AG09319 (cell line): Measurements from ENCODE around the gene AMZ2.
"Not testable (repeated sequence)": the region's sequence is repeated elsewhere in the genome, so short reads cannot be mapped to it uniquely, and the experiment has no call there.

ENCODE experiments used
- DNase-seq: peaks from one replicate; pipeline ENCODE4 v3.0.0-alpha.2; 2010; ENCODE audit warnings: low read depth; ENCODE audit errors: extremely low read depth
- TF ChIP-seq, protein P1 (sequence below): IDR thresholded peaks from 2 replicates; pipeline ENCODE4 v1.5.1; 2011; ENCODE audit warnings: low read depth, mild to moderate bottlenecking, inconsistent platforms, low read length, moderate library complexity

The AMZ2 gene

DNA sequence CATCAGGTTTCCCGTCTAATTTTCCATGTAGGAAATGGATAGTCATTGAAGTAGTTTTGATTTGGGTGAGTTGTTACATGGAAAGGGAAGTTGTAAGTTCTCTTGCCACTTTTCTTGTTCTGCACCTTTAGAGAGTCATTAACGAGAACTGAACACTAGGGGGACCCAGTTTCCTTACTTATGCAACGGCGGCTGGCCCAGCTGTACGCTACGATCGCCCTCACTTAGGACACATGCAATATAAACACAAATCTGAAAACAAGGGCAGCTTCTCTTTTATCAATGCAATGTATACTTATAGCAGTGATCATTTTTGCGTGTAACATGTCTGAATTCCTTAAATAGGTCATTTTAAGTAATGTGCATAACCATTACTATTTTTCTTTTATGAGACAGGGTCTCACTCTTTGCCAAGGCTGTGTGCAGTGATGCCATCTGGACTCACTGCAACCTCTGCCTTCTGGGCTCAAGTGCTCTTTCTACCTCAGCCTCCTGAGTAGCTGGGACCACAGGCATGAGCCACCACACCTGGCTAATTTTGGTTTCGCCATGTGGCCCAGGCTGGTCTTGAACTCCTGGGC is 15.3 kb downstream of the AMZ2 start:
- not testable (repeated sequence) for DNase-seq

DNA sequence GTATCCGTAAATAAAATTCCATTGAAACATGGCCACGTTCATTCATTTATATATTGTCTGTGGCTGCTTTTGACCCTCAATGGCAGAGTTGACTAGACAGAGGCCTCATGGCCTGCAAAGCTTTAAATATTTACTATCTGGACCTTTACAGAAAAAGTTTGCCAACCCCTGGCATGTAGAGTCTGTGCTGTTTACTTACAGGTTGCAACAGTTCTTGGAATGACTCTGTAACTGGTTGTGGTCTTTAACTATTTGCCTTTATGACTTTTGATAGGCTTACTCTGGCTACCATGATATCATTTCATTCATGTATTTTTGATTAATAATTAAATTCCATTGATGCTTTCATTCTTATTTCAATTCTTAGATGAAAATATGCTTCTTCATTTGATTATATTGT is 18.0 kb downstream of the AMZ2 start:
- DNase-seq = peak; percentile 7

More for the DNA sequence above, 15.3 kb downstream of the AMZ2 start:
- TF ChIP-seq, protein P1, sequence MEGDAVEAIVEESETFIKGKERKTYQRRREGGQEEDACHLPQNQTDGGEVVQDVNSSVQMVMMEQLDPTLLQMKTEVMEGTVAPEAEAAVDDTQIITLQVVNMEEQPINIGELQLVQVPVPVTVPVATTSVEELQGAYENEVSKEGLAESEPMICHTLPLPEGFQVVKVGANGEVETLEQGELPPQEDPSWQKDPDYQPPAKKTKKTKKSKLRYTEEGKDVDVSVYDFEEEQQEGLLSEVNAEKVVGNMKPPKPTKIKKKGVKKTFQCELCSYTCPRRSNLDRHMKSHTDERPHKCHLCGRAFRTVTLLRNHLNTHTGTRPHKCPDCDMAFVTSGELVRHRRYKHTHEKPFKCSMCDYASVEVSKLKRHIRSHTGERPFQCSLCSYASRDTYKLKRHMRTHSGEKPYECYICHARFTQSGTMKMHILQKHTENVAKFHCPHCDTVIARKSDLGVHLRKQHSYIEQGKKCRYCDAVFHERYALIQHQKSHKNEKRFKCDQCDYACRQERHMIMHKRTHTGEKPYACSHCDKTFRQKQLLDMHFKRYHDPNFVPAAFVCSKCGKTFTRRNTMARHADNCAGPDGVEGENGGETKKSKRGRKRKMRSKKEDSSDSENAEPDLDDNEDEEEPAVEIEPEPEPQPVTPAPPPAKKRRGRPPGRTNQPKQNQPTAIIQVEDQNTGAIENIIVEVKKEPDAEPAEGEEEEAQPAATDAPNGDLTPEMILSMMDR = peak; percentile 37

GRCh38 chr17:68273722-68274121 is 25.9 kb downstream of the AMZ2 start:
- TF ChIP-seq, protein P1 = no peak

GRCh38 chr17:68276339-68276738 is 28.5 kb downstream of the AMZ2 start:
- not testable (repeated sequence) for DNase-seq

More at GRCh38 chr17:68273722-68274121, 25.9 kb downstream of the AMZ2 start:
- no peak for DNase-seq

DNA sequence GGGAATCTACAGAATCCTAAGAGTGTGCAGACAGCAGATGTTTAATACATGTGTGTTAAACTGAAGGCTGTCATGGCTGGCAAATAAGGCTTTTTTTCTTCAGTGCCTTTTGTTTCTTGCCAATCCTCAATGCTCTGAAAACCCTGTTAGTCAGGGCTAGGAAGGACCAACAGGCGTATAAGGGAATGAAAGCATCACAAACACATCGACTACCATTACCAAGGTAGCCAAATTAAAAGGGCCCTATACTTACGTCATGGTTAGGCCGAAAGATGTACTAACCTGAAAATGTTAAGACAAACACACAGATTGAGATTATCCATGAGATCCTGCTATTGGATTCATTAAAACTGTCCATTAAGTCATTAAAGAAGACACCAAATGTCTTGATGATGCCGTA is 30.0 kb downstream of the AMZ2 start:
- DNase-seq = no peak
- TF ChIP-seq, protein P1 = no peak

GRCh38 chr17:68281965-68282364 is 34.1 kb downstream of the AMZ2 start:
- not testable (repeated sequence) for DNase-seq

- no peak for DNase-seq
- TF ChIP-seq, protein P1 = no peak
These were observed 40.5 kb downstream of the AMZ2 start for GRCh38 chr17:68288375-68288774.

DNA sequence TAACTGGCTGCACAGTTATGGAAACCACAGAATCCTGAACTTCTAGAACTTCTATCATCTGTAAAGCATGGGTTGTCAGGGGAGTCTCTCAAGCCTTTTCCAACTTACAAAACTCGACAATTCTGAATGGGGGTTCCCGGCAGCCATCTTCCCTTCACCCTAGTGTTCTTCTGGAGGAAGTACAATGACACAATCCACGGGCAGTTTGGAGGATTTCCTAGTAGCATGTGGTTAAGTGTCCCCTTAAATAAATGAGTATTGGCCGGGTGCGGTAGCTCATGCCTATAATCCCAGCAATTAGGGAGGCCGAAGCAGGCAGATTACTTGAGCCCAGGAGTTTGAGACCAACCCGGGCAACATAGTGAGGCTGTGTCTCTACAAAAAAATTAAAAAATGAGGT is 41.0 kb downstream of the AMZ2 start:
- TF ChIP-seq, protein P1 = no peak
- no peak for DNase-seq

DNA sequence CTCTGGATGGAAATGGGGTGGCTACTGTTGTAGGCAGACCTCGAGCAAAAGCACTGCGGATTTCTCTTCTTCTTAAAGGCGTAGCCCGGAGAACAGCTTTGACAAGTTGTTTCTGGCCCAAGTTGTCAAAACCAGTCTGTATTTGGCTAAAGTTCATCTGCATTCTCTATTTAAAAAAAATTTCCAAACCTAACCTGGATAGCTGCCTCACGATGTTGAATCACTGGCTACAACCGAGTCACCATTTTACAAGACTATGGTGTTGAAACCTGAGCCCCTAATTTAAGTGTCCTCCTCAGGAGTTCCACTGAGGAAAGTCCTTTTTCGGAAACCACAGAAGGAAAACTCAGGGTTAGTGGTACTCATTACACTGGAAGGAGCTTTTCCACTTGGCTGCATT is 41.6 kb downstream of the AMZ2 start:
- DNase-seq = no peak
- TF ChIP-seq, protein P1 = no peak
